Measurements from ENCODE around the gene SEPTIN5. TPM values are rescaled to one million over a fixed set of nuclear protein-coding genes. Genes with fewer than 3 reads are reported as not detected.

Gene SEPTIN5
- total RNA-seq, 4 donors from 2014 or later = 102 to 193 (median 125) TPM

DNA sequence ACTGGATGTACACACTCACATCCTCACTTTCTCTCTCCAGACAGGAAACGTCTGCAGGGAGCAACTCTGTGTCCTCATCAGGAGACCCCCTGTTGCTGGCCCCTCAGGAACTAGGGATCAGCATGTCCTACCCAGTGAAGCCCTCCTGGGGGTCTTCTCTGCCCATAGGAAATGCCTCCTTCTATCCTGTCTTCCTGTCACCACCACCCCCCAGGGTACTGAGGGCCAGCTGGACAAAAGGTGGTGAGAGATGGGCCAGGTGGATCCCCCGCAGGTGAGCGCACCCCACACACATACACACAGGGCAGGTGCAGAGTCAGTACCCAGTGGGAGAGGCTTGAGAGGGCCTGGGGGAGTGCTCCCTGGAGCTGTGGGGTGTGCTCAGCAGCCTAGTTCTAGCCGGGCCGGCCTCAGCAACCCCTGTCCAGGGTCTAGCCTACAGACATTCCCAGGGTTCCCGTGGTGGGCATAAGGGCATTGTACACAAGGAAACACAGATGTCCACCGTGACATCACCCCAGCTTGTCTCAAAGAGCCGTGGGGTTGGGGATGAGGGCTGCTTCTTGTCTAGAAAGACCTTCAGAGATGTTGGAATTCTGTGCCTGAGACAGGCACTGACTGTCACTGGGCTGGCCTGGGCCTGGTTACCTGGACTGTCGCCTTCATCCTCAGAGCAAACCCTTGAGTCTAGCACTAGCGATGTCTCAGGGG is 18.3 kb downstream of the SEPTIN5 start:
- intact Hi-C loops (cut with DNase I; ENCODE audit: low total_unique reads) = loop anchor here (5.0 kb wide), 1 partner anchor 185 kb away; no protein-coding TSS in a partner anchor
- no peak for TF ChIP-seq POLR2A (IDR thresholded peaks at IDR 0.05)
- TF ChIP-seq, protein P1, sequence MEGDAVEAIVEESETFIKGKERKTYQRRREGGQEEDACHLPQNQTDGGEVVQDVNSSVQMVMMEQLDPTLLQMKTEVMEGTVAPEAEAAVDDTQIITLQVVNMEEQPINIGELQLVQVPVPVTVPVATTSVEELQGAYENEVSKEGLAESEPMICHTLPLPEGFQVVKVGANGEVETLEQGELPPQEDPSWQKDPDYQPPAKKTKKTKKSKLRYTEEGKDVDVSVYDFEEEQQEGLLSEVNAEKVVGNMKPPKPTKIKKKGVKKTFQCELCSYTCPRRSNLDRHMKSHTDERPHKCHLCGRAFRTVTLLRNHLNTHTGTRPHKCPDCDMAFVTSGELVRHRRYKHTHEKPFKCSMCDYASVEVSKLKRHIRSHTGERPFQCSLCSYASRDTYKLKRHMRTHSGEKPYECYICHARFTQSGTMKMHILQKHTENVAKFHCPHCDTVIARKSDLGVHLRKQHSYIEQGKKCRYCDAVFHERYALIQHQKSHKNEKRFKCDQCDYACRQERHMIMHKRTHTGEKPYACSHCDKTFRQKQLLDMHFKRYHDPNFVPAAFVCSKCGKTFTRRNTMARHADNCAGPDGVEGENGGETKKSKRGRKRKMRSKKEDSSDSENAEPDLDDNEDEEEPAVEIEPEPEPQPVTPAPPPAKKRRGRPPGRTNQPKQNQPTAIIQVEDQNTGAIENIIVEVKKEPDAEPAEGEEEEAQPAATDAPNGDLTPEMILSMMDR (IDR thresholded peaks at IDR 0.05) = no peak
- no peak for DNase-seq (ENCODE audit: low spot score in 2 of 2)
- WGBS, 2 donors = 88 to 95% methylated on average over 9 to 10 of the region's 10 CpGs
- no peak overlapping the region for H3K4me3 ChIP-seq (ENCODE audit: low read depth, poor library complexity, severe bottlenecking)

DNA sequence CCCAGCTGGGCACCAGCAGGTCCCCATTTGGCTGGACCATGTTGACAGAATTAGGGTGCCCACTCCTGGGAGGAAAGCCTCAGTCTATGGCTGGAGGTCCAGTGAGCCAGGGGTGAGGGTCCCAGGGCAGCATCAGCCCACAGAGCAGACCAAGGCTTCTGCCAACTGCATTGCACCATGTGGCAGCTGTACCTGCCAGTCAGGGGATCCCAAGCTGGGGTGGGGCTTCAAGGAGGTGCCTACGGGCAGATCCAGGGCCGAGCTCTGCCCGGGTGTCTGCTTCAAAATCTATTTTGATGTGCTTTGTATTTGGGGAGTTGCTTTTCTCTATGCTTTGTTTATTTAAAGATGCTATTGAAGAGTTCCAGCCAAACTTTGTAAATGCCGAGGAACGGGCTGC is 19.5 kb downstream of the SEPTIN5 start:
- DNase-seq (ENCODE audit: low spot score in 2 of 2) = no peak
- 75 to 79% methylated on average over 5 of the region's 5 CpGs for WGBS, 2 donors
- TF ChIP-seq, protein P1 (IDR thresholded peaks at IDR 0.05) = no peak
- TF ChIP-seq POLR2A (IDR thresholded peaks at IDR 0.05) = no peak
- no peak overlapping the region for H3K4me3 ChIP-seq (ENCODE audit: low read depth, poor library complexity, severe bottlenecking)
- intact Hi-C loops (cut with DNase I; ENCODE audit: low total_unique reads) = loop anchor here (5.0 kb wide), 1 partner anchor 184 kb away; no protein-coding TSS in a partner anchor

DNA sequence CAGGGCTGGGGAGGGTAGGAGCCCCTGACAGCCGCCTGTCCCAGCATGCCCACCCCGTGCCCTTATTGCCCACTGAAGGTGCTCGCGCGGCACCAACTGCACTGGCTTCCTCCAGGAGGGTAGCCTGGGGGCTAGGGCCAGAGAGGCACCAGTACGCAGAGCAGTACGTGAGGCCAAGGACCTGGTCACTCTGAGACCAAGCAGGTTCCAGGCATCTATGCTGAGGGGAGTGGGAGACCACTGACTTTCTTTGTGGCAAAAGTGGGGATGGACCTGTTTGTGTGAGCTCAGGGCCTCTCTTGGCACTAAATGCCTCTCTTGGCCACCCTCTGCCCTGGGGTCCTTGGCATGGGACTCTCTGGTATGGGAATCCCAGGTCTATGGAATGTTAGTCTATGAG is 19.9 kb downstream of the SEPTIN5 start:
- TF ChIP-seq POLR2A (IDR thresholded peaks at IDR 0.05) = no peak
- TF ChIP-seq, protein P1 (IDR thresholded peaks at IDR 0.05) = no peak
- 92 to 95% methylated on average over 7 of the region's 7 CpGs for WGBS, 2 donors
- intact Hi-C loops (cut with DNase I; ENCODE audit: low total_unique reads) = loop anchor here (5.0 kb wide), 1 partner anchor 183 kb away; no protein-coding TSS in a partner anchor
- H3K4me3 ChIP-seq (ENCODE audit: low read depth, poor library complexity, severe bottlenecking) = no peak overlapping the region
- no peak for DNase-seq (ENCODE audit: low spot score in 2 of 2)

DNA sequence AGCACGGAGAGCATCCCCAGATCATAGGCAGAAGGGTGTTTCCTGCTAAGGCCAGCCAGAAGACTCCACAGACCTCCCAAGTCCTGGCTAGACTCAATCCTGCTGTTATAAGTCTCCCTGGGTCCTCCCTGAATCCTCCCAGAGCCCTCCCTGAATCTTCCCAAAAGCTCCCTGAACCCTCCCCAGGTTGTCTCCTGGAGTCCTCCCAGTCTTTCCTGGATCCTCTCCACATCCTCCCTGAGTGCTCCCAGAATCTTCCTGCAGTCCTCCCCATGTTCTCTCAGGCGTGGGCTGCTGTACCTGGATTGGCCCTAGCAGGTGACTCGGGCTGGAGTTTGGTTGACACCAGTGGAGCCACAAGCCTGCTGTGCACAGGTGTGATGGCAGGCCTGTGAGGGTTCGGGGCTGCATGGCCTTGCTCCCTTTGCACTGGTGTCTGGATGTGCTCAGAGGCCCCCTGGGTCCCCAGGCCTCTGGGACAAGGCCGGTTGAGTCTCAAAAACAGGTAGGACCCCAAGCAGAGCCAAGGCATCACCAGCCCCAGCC is 20.6 kb downstream of the SEPTIN5 start:
- TF ChIP-seq, protein P1 (IDR thresholded peaks at IDR 0.05) = no peak
- TF ChIP-seq POLR2A (IDR thresholded peaks at IDR 0.05) = no peak
- 76 to 86% methylated on average over 3 to 4 of the region's 5 CpGs for WGBS, 2 donors
- intact Hi-C loops (cut with DNase I; ENCODE audit: low total_unique reads) = loop anchor here (5.0 kb wide), 1 partner anchor 182 kb away; no protein-coding TSS in a partner anchor

DNA sequence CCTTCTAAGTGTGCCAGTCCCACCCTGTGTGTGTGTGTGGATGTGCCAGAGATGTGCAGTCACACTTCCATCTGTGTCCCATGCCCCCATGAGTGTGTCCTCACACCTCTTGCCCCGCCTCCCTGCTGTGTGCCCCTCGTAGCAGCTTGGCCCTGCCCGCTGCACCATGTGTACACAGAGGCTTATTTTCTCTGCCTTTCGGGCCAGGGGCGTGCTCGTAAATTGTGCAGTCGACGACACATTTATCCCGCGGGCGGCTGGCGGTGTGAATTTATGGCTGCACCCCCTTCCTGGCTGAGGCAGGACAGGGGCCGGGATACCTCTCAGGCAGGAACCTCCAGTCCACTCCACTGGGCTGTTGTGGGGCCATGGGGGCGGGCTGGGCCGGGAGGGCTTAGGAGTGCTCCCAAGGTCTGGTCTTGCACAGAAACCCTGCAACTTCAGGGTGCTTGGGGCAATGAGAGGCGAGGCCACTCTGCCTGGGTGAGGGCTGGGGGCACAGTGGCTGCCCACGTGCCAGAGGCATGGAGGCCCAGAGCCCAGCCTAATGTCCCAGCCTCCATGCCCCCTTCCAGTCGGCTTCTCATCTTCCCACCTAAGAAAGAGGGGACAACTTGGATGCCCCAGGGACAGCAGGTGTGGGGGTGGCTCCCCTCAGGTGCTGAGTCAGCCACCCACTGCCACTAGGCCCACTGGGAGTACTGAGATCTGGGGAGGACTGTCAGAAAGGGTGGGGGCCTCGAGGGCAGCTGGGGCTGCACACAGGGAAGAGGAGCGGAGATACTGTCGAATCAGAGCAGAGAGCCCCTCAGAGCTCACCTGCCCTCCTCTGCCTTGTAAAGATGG is 21.6 kb downstream of the SEPTIN5 start:
- 84 to 87% methylated on average over 17 to 21 of the region's 21 CpGs for WGBS, 2 donors
- no peak for TF ChIP-seq POLR2A (IDR thresholded peaks at IDR 0.05)
- TF ChIP-seq, protein P1 (IDR thresholded peaks at IDR 0.05) = no peak
- DNase-seq (ENCODE audit: low spot score in 2 of 2) = no peak
- intact Hi-C loops (cut with DNase I; ENCODE audit: low total_unique reads) = no loop called here
- H3K4me3 ChIP-seq (ENCODE audit: low read depth, poor library complexity, severe bottlenecking) = no peak overlapping the region

More for the DNA sequence above, 20.6 kb downstream of the SEPTIN5 start:
- no peak overlapping the region for H3K4me3 ChIP-seq (ENCODE audit: low read depth, poor library complexity, severe bottlenecking)
- DNase-seq (ENCODE audit: low spot score in 2 of 2) = no peak
